Parathyroid adenoma (tissue), 2 donors: ENCODE data around the gene S100A9.

Experiments used
- H2AFZ ChIP-seq: fragments of 300-600 bp; sonication (generic); one replicate; pipeline ENCODE4 v1.7.0; 2017; ENCODE audit warnings: antibody characterized with exemption, mild to moderate bottlenecking
- H3K27ac ChIP-seq: fragments of 300-600 bp; sonication (generic); one replicate; pipeline ENCODE4 v1.7.0; 2017
- H3K27me3 ChIP-seq: fragments of 300-600 bp; sonication (generic); one replicate; pipeline ENCODE4 v1.7.0; 2017; ENCODE audit warnings: low read length; ENCODE audit not compliant: control insufficient read depth, insufficient read depth
- H3K36me3 ChIP-seq: fragments of 300-600 bp; sonication (generic); one replicate; pipeline ENCODE4 v1.7.0; 2017; ENCODE audit warnings: low read length; ENCODE audit not compliant: control insufficient read depth, insufficient read depth
- H3K4me1 ChIP-seq: fragments of 300-600 bp; sonication (generic); one replicate; pipeline ENCODE4 v1.7.0; 2017; ENCODE audit warnings: control low read depth
- H3K4me2 ChIP-seq: fragments of 300-600 bp; sonication (generic); one replicate; pipeline ENCODE4 v1.7.0; 2017; ENCODE audit warnings: low read length
- H3K4me3 ChIP-seq: fragments of 300-600 bp; sonication (generic); one replicate; pipeline ENCODE4 v1.7.0; 2017; ENCODE audit warnings: low read depth, low read length
- H3K79me2 ChIP-seq: fragments of 300-600 bp; sonication (generic); one replicate; pipeline ENCODE4 v1.7.0; 2017; ENCODE audit warnings: control low read depth
- H3K9ac ChIP-seq: fragments of 300-600 bp; sonication (generic); one replicate; pipeline ENCODE4 v1.7.0; 2017; ENCODE audit warnings: mild to moderate bottlenecking
- H3K9me3 ChIP-seq: fragments of 300-600 bp; sonication (generic); one replicate; pipeline ENCODE4 v1.7.0; 2017; ENCODE audit warnings: low read length; ENCODE audit not compliant: control insufficient read depth
- CTCF ChIP-seq: fragments of 300-600 bp; sonication (generic); IDR thresholded peaks from one replicate; pipeline ENCODE4 v1.7.0; 2017; ENCODE audit warnings: antibody characterized with exemption, mild to moderate bottlenecking
- donor health status: primary hyperparathyroidism.

The S100A9 gene

GRCh38 chr1:153386500-153386901, 28.8 kb downstream of the S100A9 start:
- no peaks in the 10 kb centered on the region for H3K9me3 ChIP-seq
- H3K36me3 ChIP-seq, result no peaks in the 10 kb centered on the region
- H3K4me2 ChIP-seq, result no peak overlapping the region
- H3K79me2 ChIP-seq, result no peaks in the 10 kb centered on the region
- no peak overlapping the region for H3K27ac ChIP-seq
- H3K4me1 ChIP-seq, result no peaks in the 10 kb centered on the region
- TF ChIP-seq CTCF, result no peak
- no peak overlapping the region for H2AFZ ChIP-seq
- no peak overlapping the region for H3K4me3 ChIP-seq
- no peak overlapping the region for H3K9ac ChIP-seq
- no peaks in the 10 kb centered on the region for H3K27me3 ChIP-seq

GRCh38 chr1:153387001-153387400, 29.3 kb downstream of the S100A9 start:
- Histone ChIP-seq H3K9ac (no peak overlapping the region), H3K79me2 (no peaks in the 10 kb centered on the region), H3K9me3 (no peaks in the 10 kb centered on the region), H3K4me3 (no peak overlapping the region), H3K4me1 (no peaks in the 10 kb centered on the region), H2AFZ (no peak overlapping the region), H3K27ac (no peak overlapping the region), H3K36me3 (no peaks in the 10 kb centered on the region), H3K4me2 (no peak overlapping the region), H3K27me3 (no peaks in the 10 kb centered on the region)
- TF ChIP-seq CTCF, result no peak

GRCh38 chr1:153387785-153388184, 30.1 kb downstream of the S100A9 start:
- no peaks in the 10 kb centered on the region for H3K36me3 ChIP-seq
- H3K9me3 ChIP-seq, result no peaks in the 10 kb centered on the region
- no peaks in the 10 kb centered on the region for H3K4me1 ChIP-seq
- no peak overlapping the region for H3K4me3 ChIP-seq
- no peak overlapping the region for H3K9ac ChIP-seq
- H3K79me2 ChIP-seq, result no peaks in the 10 kb centered on the region
- no peaks in the 10 kb centered on the region for H3K27me3 ChIP-seq
- no peak for TF ChIP-seq CTCF
- no peak overlapping the region for H2AFZ ChIP-seq
- H3K4me2 ChIP-seq, result no peak overlapping the region
- no peak overlapping the region for H3K27ac ChIP-seq

GRCh38 chr1:153389401-153389800, 31.7 kb downstream of the S100A9 start:
- Histone ChIP-seq H3K9me3 (no peaks in the 10 kb centered on the region), H3K4me3 (no peak overlapping the region), H2AFZ (no peak overlapping the region), H3K27ac (no peak overlapping the region), H3K79me2 (no peaks in the 10 kb centered on the region), H3K9ac (no peak overlapping the region), H3K36me3 (no peaks in the 10 kb centered on the region), H3K27me3 (no peaks in the 10 kb centered on the region), H3K4me1 (no peaks in the 10 kb centered on the region), H3K4me2 (no peak overlapping the region)
- no peak for TF ChIP-seq CTCF

GRCh38 chr1:153389973-153390879, 32.6 kb downstream of the S100A9 start:
- no peaks in the 10 kb centered on the region for H3K27me3 ChIP-seq
- H3K79me2 ChIP-seq, result no peaks in the 10 kb centered on the region
- no peaks in the 10 kb centered on the region for H3K4me1 ChIP-seq
- H3K36me3 ChIP-seq, result no peaks in the 10 kb centered on the region
- H3K4me2 ChIP-seq, result no peak overlapping the region
- H3K9me3 ChIP-seq, result no peaks in the 10 kb centered on the region
- H3K9ac ChIP-seq, result no peak overlapping the region
- H3K27ac ChIP-seq, result no peak overlapping the region
- H2AFZ ChIP-seq, result no peak overlapping the region
- no peak overlapping the region for H3K4me3 ChIP-seq
- TF ChIP-seq CTCF, result no peak
